HG03108 (cell line): ENCODE results near the gene AHNAK2.

Experiments
- ATAC-seq: cut with Tn5 transposase; IDR thresholded peaks from one replicate; pipeline ENCODE4 v1.9.1; 2021; ENCODE audit warnings: moderate library complexity; ENCODE audit not compliant: unreplicated experiment

AHNAK2 gene

GRCh38 chr14:104989236-104989950 is 11.2 kb upstream of the AHNAK2 start:
- no peak for ATAC-seq

DNA sequence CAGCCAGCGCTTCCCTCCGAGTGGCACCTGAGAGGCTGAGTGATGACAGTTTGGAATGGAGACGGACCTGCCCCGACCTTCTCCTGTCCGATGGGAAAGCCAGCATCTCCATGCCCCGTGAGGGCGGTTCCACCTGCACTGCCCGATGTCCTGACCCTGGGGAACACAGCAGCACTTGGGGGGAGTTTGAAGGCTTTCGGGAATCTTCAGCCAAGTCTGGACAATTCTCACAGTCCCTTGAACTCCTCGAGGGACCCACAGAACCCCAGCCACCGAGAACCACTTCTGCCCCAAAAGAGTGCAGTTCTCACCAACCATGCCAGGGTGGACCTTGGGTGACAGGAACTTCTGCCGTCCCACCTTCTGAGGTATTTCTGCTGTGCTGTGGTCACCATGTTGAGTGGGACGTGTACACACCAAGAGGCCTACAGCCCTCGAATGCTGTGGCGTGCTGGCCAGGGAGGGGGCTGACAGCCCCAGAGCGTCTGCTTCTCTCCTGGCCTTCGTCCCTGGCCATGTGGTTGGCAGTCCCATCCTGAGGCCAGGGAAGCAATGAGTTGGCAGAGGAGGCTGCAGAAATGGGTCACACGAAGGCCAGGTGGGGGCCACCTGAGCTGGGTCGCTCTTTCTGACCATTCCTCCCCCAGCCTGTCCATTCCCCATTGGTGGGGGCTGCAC is 8.5 kb upstream of the AHNAK2 start:
- ATAC-seq, result no peak

GRCh38 chr14:104985675-104986486 is 7.7 kb upstream of the AHNAK2 start, which contains the start of gene CLBA1:
TSS of gene CLBA1 (plus strand) at chr14:104985788. CDS start at chr14:104986432, 644 bp downstream.
- ATAC-seq, result peak; percentile 91

GRCh38 chr14:104984056-104984894 is 6.1 kb upstream of the AHNAK2 start:
- no peak for ATAC-seq

DNA sequence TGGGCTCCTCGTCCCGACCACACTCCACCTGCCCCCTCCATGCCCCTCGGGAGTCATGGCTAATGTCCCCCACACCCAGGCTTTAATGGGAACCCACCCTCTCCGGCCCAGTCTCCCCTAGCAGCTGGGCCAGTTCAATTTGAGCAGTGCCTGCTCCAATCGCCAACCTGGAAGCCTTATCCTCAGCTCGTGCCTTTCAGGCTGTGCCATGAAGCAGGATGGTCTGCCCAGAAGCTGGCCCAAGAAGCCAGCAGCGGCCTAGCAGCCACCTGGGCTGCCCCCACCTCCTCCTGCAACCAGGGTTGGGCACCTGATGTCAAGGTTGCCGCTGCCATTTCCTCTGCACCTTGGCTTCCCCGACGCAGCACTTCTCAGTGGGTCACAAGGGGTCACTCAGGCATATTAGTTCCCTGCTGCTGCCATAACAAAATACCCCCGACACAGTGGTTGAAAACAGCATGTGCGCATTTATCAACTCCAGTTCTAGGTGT is 5.1 kb upstream of the AHNAK2 start:
- no peak for ATAC-seq

DNA sequence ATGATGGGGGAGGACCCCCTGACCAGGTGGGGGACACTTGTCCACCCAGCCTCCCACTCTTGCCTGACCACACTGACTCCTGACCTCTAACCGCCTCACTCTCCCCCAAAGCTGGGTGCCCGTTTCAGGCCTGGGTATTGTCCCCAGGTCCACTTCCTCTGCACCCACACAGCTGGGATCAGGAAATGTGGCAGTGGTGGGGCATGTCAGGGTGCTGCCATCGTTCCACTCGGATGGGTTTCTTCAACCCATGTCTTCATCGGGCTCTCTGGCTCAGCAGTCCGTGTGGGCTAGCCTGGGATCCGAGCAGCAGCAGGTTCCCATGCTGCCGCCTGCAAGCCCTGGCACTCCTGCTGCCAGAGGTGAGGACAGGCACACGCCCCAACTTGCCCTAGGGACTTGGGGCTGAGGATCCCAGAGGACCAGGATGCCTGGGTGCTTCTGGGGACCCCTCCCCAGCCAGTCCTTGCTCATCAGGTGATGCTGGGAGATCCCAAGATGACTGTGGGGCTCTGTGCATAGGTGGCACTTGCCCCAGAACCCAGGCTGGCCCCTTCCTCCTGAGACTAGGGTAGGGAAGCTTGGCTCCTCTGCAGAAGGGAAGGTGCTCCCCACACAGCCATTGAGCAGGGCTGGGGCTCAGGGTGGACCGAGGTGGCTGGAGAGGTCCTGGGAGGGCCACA is 4.5 kb upstream of the AHNAK2 start:
- no peak for ATAC-seq

DNA sequence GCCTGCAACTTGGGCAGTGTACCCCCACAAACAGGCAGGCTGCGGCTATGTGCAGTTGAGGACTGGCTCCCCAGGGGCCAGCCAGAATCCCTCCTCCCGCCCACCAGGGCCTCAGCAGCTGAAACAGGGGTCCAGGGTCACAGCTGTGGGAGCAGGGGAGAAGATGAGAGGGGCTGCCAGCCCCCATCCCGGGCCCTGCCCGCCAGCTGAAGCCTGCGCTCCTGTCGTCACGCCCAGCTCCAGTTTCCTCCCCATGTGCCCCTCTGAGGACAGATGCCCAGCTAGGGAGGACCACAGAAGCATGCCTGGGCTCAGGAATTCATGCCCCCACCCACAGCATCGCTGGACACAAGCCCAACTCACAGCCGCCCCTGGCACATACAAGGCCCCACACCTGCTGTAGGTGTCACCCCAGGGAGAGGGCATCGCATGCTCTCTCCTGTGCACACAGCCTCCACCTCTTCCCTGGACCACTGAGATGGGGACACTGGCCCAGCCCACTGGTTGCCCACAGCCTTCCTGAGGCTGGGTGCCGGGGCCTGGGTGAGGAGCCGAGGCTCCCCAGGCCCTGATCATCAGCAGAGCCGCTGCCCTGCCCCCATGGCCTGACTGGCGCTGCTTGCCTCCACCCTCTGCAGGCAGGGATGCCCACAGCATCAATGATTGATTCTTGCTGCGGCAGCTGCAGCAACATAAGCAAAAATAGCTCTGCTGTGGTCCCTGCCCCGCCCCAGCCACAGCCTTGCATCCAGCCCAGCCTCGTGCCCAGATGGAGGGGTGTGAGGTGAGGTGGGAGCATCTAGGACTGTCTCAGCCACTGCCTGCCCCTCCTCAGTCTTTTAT is 3.7 kb upstream of the AHNAK2 start:
- no peak for ATAC-seq

DNA sequence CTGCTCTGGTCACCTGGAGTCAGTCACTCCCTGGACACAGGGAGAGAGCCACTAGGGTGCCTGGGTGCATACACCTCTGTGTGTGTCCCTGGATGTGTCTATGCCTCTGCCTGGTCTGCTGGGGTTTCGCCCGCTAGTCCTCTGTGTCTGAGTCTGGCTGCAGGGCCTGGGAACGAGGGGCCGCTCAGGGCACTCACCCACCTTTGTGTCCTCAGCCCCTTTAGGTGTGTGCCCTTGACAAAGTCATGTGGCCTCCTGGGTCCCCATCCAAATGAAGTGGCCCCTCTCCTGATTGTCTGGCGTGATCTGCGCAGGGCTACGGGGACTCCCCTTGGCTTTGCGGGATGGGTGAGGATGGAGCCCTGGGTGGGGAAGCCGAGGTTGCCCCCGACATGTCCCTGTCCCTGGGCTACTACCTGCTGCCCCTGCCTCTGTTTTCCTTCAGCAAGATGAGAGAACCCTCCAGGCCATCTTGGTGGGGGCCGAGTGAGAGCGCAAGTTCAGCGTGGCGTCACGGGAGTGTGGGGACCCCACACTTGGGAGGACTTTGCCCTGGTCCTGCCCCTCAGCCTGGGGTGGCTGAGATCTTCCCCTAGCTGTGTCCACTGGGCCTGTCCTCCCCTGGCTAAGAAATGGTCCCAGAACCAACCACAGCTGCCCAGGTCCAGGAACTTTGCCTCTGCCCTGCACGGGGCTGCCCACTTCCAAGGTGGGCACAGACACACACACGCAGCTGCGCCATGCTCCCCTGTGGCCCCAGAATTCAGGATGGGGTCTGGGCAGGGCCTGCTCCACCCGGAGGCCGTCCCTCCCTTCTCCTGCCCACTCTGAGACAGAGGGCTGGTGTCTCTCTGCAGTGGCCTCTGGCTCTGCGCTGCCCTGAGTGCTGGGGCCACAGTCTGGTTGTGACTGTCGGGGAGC is 2.7 kb upstream of the AHNAK2 start:
- no peak for ATAC-seq

- ATAC-seq, result no peak
Observed at GRCh38 chr14:104979758-104980610, 1.8 kb upstream of the AHNAK2 start.

DNA sequence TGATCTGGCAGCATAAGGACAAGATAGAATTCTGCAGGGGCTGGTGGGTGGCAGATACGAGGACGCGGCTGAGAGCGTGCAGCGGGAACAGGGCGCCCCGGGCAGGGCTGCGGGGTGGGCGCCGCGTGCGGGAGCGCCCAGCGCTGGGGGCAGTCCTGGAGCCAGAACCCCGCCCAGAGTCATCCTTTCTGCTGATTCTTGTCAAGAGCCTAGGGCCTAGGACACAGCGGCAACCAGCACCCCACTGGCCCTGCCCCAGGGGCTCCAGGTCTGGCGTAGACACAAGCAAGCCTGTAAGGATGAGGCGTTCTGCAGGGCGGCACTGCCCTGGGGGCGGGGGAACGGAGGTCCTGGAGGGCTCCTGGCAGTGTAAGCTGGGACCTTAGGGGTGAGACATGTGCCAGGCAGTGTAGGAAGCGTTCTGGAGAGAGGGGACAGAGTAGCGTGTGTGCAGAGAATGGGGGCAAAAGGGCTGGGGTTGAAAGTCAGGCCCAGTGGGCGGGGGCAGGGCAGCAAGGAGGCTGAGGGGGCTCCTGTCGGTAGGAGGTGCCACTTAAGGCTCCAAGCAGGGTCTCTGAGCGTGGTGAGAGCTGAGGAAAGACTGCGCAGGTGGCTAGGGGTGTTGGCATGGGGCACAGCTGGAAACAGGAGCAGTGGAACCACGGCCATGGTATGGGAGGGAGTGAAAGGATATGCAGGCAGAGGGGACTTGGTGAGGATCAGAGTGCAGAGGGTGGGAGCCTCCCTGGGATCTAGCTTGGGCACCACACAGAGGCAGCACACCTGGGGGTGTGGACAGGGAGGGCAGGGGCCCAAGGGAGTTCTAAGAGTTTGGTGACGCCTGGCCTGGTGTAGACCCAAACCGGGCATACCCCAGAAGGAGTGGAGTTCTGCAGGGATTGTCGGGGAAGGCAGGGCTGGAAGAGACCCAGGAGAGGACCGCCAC is 845 bp upstream of the AHNAK2 start:
- ATAC-seq, result no peak

DNA sequence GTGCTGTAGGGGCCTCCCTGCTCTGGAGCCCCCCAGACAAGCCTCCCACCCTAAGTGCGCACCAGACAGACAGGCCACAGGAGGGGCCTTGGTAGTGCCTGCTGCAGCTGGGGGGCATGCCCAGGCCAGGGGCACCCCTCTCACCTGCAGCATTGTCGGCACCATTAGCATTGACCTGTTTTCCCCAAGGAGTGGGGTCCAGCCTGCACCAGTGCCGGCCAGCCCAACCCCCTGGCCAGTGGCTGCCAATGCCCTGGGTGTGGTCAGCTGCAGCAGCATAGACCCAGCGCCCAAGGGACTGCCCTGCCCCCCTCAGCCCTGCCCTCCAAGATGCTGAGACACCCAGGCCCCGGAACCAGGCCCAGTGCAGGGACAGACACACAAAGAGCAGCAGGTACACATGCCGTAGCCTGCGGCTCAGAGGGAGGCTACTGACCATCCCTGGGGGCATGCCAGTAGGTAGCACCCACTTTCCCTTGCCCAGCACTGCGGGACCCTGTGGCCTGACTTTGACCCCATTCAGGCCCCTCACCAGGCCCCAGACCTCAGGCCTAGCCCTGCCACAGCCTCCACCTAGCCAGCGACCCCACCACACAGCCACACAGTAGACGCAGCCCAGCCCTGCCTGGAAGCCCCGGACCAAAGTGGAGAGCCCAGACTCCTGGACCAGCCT is 1.0 kb downstream of the AHNAK2 start:
- no peak for ATAC-seq

DNA sequence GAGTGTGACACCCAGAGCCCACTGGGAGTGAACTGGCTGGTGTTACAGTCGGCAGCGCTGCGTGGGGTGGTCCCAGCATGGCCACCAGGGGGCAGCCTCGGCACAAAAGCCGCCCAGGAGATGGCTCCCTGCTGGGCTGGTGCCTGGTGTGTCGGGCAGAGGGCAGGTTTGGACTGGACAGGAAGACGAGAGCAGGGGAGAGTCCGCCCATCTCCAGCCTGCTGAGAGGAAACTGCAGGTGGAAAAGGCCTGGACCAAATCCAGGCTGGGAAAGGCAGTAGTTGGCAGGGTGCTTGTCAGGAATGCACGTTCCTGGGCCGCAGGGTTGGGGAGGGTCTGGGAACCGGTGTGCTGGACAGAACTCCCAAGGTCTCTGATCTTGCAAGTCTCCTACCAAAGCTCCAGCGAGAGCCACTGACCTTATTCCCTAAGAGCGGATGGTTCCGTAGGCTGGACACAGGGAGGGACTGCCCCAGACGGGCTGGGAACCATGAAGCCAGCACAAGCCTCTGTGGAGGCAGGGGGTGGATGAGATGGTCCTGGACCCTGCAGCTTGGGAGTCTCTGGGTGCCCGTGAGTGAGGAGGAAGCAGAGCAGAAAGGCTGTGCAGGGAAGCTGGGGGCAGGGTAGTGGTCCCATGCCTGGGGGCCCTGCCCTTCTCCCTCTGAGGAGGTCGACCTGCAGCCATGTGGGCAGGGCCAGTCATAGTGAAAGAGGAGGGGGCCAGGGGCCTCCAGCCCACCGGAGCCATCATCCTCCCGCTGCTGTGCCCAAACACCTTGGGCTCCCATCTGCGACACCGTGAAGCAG is 1.8 kb downstream of the AHNAK2 start:
- ATAC-seq, result no peak

DNA sequence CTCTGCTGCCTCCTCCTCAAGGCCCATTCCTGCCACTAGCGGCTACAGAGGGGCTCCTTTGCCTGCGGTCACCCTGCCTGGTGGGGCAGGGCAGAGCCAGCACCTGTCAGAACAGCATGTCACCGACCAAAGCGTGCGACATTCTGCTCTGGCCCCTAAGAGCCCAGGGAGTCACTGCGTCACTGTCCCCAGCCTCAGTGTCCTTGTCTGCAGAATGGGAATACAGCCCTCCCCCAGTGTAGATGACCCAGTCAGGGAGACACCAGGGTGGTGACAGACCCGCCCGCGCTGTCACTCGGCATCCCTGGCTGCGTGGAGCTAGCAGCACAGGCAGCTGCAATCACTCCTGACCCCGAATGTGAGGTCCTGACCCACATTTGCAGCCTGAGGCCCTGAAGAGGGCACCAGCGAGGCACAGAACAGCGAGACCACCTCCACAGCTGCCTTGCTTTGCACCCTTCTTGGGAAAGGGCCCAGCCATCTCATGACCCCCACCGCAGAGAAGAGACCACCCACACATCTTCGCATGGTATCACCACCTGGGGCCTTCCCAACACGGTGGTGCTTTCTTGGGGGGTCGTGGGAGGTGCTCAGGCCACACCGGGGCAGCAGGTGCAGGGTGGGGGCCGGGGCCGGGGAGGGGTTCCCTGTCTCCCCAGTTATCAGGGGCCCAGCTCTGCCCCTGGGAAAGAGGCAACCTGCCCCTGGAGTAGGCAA is 2.5 kb downstream of the AHNAK2 start:
- no peak for ATAC-seq
